ENCODE measurements around the gene DCXR.

The DCXR gene

DNA sequence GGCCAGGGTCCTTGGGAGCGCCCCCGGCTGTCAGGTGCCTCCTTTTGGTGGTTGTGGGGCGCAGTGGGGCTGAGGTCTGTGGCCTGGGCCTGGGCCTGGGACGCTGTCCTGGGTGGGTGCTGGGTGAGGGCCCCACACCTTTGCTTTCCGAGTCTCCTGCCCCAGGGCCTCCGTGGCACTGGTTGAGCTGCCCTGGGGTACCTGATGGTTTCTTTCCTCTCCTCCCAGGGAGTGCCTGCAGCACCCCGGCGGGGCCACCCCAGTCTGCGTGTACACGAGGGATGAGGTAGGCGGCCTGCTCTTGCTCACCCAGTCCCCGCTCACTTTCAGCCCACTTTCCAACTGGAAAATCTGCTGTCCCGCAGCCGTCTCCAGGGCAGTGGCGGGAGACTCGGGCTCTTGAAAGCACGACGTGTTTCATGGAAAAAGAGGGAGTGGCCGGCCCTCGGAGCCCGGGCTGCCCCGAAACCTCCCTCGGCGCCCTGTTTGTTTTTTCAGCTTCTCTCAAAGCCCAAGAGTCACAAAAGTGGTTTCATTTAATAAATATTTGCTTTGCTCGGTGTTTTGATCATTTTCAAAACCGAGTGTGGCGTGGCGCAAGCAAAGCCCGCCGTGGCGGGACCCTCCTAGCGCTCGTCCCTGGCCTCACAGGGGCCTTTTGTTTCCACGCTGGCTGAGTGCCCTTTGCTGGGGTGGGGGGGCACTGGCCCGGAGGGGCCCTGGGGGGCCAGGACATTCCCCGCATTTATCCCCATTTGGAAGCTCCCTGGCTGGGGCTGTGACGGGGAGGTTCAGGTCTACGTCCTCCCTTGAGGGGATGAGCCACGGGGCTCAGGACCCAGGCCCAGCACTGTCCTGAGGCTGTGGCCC, 42.7 kb downstream of the DCXR start:
- DNase-seq = no peak

DNA sequence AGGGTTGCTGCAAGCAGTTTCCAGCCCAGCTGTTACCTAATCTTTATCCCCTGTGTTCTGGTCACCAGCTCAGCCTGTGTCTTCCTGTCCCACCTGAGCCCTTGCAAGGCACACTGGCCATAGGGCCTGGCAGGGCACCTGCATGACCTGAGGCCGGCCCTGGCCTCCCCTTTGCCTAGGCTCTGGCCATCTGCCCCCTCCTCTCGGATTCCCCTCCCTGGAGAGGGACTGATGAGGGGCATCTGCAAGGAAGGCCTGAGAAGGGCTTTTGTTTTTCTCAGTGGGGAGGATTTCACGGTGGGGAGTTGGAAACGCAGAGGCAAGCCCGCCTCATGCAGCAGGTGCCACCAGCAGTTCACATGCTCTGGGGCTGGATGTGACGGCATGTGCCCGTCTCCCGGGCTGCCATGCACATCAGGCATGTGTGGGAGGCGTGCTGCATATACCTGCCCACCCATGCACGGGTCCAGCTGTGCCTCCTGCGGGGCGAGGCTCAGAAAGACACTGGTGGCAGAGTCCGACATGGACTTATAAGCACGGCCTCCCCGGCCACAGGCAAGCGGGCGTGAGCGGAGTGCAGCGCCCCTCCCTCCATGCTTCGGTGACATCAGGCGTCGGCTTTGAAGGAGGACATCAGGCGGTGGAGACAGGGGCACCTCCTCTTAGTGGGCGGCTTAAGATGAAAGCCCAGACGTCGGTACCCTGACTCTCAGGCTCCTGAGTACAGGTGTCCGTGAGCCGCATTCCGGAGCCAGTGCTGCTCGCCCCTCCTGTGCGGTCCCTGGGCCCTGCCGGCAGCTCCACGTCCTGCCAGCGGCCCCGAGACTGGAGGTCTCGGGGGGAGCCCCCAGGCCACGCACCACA, 43.5 kb downstream of the DCXR start:
- no peak for DNase-seq

- no peak for DNase-seq
These were observed 45.0 kb downstream of the DCXR start for GRCh38 chr17:81992306-81993102.

DNA sequence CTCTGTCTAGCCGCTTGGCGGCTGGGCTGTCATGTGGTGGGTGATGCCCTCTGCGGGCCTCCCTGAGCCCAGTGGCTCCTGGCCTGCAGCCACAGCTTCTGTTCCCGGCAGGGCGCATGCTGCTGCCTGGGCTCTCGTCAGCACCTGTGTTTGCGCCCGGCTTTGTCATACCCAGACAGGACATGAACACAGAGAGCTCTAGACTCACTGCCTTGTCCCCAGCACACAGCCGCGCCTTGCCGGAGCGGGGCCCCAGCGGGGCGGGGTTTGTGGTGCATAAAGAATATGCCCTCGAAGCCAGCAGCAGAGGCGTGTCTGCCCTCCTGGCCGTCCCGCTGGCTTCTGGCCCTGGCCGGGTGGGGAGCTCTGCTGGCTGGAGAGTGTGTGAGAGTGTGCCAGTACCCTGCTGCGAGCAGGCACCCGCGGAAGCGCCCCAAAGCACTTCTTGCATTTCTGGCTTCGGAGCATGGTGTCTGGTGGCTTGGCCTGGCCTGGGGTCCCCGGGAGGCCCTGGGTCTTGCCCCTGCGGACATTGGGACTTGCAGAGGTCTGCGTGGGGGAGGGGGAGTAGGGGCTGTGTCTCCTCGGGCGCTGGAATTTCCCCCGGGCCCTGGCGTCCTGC, 45.7 kb downstream of the DCXR start:
- no peak for DNase-seq

DNA sequence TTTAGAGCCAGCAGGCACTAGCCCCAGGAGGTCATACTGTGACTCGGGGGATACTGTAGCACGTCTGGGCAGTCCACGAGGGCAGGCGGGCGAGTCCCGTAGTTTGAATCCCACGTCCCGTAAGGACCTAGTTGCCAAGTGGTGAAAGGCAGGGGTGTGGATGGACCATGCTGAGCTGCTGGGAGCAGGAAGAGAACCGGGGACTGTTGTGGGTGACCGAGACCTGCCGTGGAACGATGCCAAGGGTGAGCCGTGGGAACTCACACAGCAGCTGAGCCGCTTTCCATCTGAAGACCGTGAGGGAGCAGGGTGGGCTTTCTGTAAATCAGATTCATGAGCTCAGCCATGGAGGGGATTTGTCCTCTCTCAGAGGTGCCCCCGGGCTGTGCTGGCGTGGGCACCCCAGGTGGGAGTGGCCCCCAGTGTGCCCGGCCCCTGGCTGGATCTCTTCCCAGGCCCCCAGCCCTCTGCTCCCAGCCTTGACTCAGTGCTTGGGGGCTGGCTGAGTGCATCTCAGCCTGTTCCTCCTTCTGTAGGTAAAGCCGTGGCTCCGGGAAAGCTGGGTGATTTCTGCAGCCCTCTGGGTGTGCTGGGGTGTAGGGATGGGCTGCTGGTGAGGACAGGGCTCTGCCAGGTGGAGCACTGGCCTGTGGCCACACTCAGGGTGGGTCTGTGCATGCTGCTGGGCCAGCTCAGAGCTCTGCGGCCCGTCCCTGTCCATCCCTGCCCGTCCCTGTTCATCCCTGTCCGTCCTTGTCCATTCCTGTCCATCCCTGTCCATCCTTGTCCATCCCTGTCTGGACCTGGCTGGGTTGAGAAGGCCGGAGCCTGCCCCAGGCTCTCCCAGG, 46.4 kb downstream of the DCXR start:
- no peak for DNase-seq

DNA sequence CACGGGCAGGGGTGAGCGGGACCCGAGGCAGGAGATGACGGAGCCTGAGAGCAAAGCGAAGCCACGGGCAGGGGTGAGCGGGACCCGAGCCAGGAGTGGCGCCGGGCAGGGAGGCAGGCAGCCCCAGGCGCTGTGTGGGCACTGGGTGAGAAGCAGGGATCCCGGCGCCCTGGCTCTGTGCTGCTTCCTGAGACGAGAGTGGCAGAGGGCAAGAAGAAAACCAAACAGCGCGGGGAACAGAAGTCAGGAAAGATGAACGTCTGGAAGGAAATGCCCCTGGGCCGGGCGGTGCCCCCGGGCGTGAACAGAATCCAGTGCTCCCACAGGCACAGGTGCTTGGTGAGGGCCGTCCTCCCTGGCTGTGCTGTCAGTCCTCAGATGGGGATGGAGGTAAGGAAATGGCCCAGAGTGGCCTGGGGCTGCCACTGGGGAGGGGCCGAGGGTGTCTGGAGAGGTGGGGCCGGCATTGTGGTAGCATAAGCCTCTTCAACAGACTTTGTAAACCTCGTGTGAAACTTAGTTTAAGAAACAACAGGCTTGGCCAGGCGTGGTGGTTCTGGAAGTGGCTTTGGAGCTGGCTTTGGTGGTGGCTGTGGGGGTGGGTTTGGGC, 50.2 kb downstream of the DCXR start:
- no peak for DNase-seq

DNA sequence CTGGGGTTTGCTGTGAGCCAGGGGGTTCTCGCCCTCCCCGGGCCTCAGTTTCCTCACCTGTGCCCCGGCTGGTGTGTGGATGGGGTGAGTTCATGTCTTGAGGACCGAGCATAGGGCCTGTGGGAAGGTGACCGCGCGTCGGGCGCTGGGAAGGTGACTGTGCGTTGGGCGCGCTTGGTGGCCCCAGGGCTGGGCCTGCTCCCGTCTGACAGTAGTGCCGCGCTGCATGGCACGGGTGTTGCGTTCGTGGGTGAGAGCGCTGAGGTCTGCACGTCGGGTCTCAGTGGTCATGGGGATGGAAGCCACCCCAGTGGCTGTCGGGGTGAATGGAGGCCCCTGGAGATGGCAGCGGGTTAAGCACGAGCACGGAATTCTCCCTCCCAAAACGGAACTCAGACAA, 50.9 kb downstream of the DCXR start:
- no peak for DNase-seq
